Endothelial cell of umbilical vein (primary cell): Measurements from ENCODE around the gene LRRK1. TPM values are rescaled to one million over a fixed set of nuclear protein-coding genes. Genes with fewer than 3 reads are reported as not detected.

Source experiments
- BruUV-seq: library from RNA; stranded (reverse); fragments of 400-500 nt; replicated peaks from 2 replicates; lab custom pipeline; 2021; lab: Mats Ljungman, UMichigan
- CTCF ChIA-PET: fragments of 300-600, 350-600 bp; sonication (Branson Sonifier 250); formaldehyde crosslinking; loops from one replicate; lab custom pipeline; 2021; ENCODE audit warnings: antibody characterized with exemption, inconsistent platforms; lab: Charles Lee
- POLR2A ChIA-PET: fragments of 300-600, 350-600 bp; sonication (Branson Sonifier 250); formaldehyde crosslinking; loops from one replicate; lab custom pipeline; 2021; ENCODE audit warnings: antibody characterized with exemption, inconsistent platforms; lab: Charles Lee
- DNase-seq: peaks from one replicate; pipeline ENCODE4 v3.0.0-alpha.2; 2011; ENCODE audit warnings: low read depth, low spot score
- FAIRE-seq: peaks from 2 replicates; lab custom pipeline; 2011; peaks lifted over from hg19 to GRCh38; lab: Jason Lieb, UNC
- H2AFZ ChIP-seq: 2 replicates; pipeline ENCODE4 v1.6.0; 2012; ENCODE audit warnings: low read depth, low read length, control low read depth, inconsistent platforms
- H3K27ac ChIP-seq: 2 replicates; pipeline ENCODE4 v1.5.1; 2011; ENCODE audit warnings: low read depth, mild to moderate bottlenecking, control low read depth, low read length, moderate library complexity; ENCODE audit not compliant: insufficient read depth
- H3K27me3 ChIP-seq, 2 experiments: 2 replicates each; pipeline versions ENCODE4 v1.6.0 to v1.6.1; 2011; ENCODE audit warnings: low read length in 2 of 2, mixed read lengths in 1 of 2; ENCODE audit not compliant: control insufficient read depth in 2 of 2, insufficient read depth in 2 of 2
- H3K36me3 ChIP-seq, 2 experiments: 2 replicates in 1 of 2; 3 replicates in 1 of 2; pipeline ENCODE4 v1.5.1; 2011; ENCODE audit warnings: low read length in 2 of 2, mild to moderate bottlenecking in 1 of 2, moderate library complexity in 1 of 2; ENCODE audit not compliant: control insufficient read depth in 2 of 2, insufficient read depth in 2 of 2; ENCODE audit errors: extremely low read depth in 1 of 2
- H3K4me1 ChIP-seq: 3 replicates; pipeline ENCODE4 v1.5.1; 2011; ENCODE audit warnings: mild to moderate bottlenecking, low read length; ENCODE audit not compliant: control insufficient read depth, insufficient read depth; ENCODE audit errors: extremely low read depth
- H3K4me2 ChIP-seq: 2 replicates; pipeline ENCODE4 v1.6.1; 2011; ENCODE audit warnings: low read length, control low read depth, mixed read lengths; ENCODE audit not compliant: insufficient read depth
- H3K4me3 ChIP-seq, 3 experiments: fragments of 200-600 bp in 1 of 3; sonication (generic), shearing (Covaris generic) in 1 of 3; replicated peaks in 1 of 3; 2 replicates each; pipeline ENCODE4 v1.5.1; 2011 to 2016; ENCODE audit warnings: control low read depth in 3 of 3, low read length in 3 of 3, mild to moderate bottlenecking in 2 of 3, inconsistent platforms in 1 of 3, low read depth in 1 of 3, moderate library complexity in 1 of 3; ENCODE audit not compliant: insufficient read depth in 1 of 3
- H3K79me2 ChIP-seq: 2 replicates; pipeline ENCODE4 v1.6.0; 2012; ENCODE audit warnings: low read length, inconsistent platforms; ENCODE audit not compliant: control insufficient read depth, insufficient read depth
- H3K9ac ChIP-seq: replicated peaks from 2 replicates; pipeline ENCODE3; 2011; ENCODE audit warnings: low read length, control low read depth; ENCODE audit not compliant: insufficient read depth; ENCODE audit errors: extremely low read depth
- H3K9me1 ChIP-seq: replicated peaks from 3 replicates; pipeline ENCODE4 v1.6.0; 2011; ENCODE audit warnings: mild to moderate bottlenecking, low read length; ENCODE audit not compliant: control insufficient read depth, insufficient read depth; ENCODE audit errors: extremely low read depth
- H3K9me3 ChIP-seq: replicated peaks from 2 replicates; pipeline ENCODE4 v1.5.1; 2012; ENCODE audit warnings: low read length, inconsistent platforms; ENCODE audit not compliant: control insufficient read depth, insufficient read depth
- H4K20me1 ChIP-seq: replicated peaks from 2 replicates; pipeline ENCODE3; 2011; ENCODE audit warnings: mild to moderate bottlenecking, low read length; ENCODE audit not compliant: control insufficient read depth, insufficient read depth; ENCODE audit errors: extremely low read depth
- EZH2 ChIP-seq: IDR thresholded peaks from 2 replicates; pipeline ENCODE4 v1.6.1; 2012; ENCODE audit warnings: borderline replicate concordance, low read depth, mild to moderate bottlenecking, moderate library complexity, low read length, inconsistent platforms; ENCODE audit not compliant: severe bottlenecking
- FOS ChIP-seq: IDR thresholded peaks from 2 replicates; pipeline ENCODE4 v1.6.1; 2011; ENCODE audit warnings: mild to moderate bottlenecking, low read length, moderate library complexity, borderline replicate concordance; ENCODE audit not compliant: insufficient read depth
- GATA2 ChIP-seq: IDR thresholded peaks from 2 replicates; pipeline ENCODE4 v1.7.0; 2011; ENCODE audit warnings: low read depth, mild to moderate bottlenecking, moderate library complexity, mixed read lengths, low read length; ENCODE audit not compliant: insufficient read length, insufficient read depth
- JUN ChIP-seq: IDR thresholded peaks from 2 replicates; pipeline ENCODE4 v1.6.1; 2011; ENCODE audit warnings: borderline replicate concordance, low read depth; ENCODE audit not compliant: insufficient read length, insufficient read depth
- MAX ChIP-seq: IDR thresholded peaks from 2 replicates; pipeline ENCODE4 v1.6.1; 2011; ENCODE audit not compliant: insufficient read depth, insufficient read length
- MYC ChIP-seq: IDR thresholded peaks from one replicate; pipeline ENCODE4 v1.6.1; 2011; ENCODE audit warnings: mild to moderate bottlenecking, low read depth, low read length
- POLR2A ChIP-seq: IDR thresholded peaks from 2 replicates; pipeline ENCODE4 v1.6.1; 2012; ENCODE audit warnings: low read depth, mild to moderate bottlenecking, control low read depth, low read length
- POLR2AphosphoS5 ChIP-seq: IDR thresholded peaks from 2 replicates; pipeline ENCODE4 v1.6.1; 2012; ENCODE audit warnings: low read depth, mild to moderate bottlenecking, control low read depth, low read length, moderate library complexity; ENCODE audit not compliant: insufficient read depth
- dilution Hi-C: fragments of 300-500 bp; cut with MboI; formaldehyde crosslinking; loops from one replicate; pipeline ENCODE4 v1.15.0; 2019; ENCODE audit warnings: low sequenced_read_pairs; ENCODE audit not compliant: extremely low pct_ligation_motif_present
- intact Hi-C: fragments of 100-400 bp; cut with micrococcal nuclease; formaldehyde crosslinking; loops from one replicate; pipeline ENCODE4 v1.10.0; 2022
- polyA plus RNA-seq, 4 experiments: library from polyadenylated mRNA; depleted of rRNA in 3 of 4; stranded (reverse) in 3 of 4; unstranded in 1 of 4; fragments of >200 nt; gene quantifications; 2 replicates each; pipeline versions ENCODE4 v1.2.1 to v1.2.3, GENCODE V29; 2011 to 2012; ENCODE audit warnings: missing spikeins in 1 of 4
- total RNA-seq: library from RNA; stranded (reverse); gene quantifications from 2 replicates; pipeline ENCODE4 v1.2.3, GENCODE V29; 2021
- TF ChIP-seq, protein P1 (sequence below), 2 donors: IDR thresholded peaks; 1 replicate in 1 of 2; 2 replicates in 1 of 2; pipeline ENCODE4 v1.5.1; 2011; ENCODE audit warnings: low read length in 2 of 2, mild to moderate bottlenecking in 2 of 2, moderate library complexity in 2 of 2, control low read depth in 1 of 2, inconsistent platforms in 1 of 2, low read depth in 1 of 2; ENCODE audit not compliant: insufficient read depth in 1 of 2; ENCODE audit errors: extremely low read depth in 1 of 2

Gene LRRK1
- total and polyA plus RNA-seq, 2 donors (not counting 3 experiments of a cell fraction or from before 2014, with no cell fraction given): 11.0 to 22.1 TPM

GRCh38 chr15:101027920-101028319 lies 108.8 kb downstream of the LRRK1 start:
- ChIA-PET POLR2A (no interaction called here), CTCF (no interaction called here)
- H3K4me3 ChIP-seq: no peak overlapping the region
- no peak for DNase-seq
- no TSS peak for BruUV-seq
- H3K4me1 ChIP-seq: no peaks in the 10 kb centered on the region
- no peaks in the 10 kb centered on the region for H3K9me3 ChIP-seq
- H3K79me2 ChIP-seq: no peaks in the 10 kb centered on the region
- H3K27me3 ChIP-seq: no peaks in the 10 kb centered on the region
- H2AFZ ChIP-seq: no peak overlapping the region
- peaks cover 0 to 15% of the 10 kb centered on the region in 2 experiments for H3K36me3 ChIP-seq
- dilution Hi-C loops (no loop called here), intact Hi-C loops (no loop called here)
- H4K20me1 ChIP-seq: no peaks in the 10 kb centered on the region
- FAIRE-seq: no peak
- TF ChIP-seq MAX (no peak), POLR2AphosphoS5 (no peak), GATA2 (no peak), POLR2A (no peak), MYC (no peak), FOS (no peak), EZH2 (no peak), JUN (no peak)
- TF ChIP-seq, protein P1, sequence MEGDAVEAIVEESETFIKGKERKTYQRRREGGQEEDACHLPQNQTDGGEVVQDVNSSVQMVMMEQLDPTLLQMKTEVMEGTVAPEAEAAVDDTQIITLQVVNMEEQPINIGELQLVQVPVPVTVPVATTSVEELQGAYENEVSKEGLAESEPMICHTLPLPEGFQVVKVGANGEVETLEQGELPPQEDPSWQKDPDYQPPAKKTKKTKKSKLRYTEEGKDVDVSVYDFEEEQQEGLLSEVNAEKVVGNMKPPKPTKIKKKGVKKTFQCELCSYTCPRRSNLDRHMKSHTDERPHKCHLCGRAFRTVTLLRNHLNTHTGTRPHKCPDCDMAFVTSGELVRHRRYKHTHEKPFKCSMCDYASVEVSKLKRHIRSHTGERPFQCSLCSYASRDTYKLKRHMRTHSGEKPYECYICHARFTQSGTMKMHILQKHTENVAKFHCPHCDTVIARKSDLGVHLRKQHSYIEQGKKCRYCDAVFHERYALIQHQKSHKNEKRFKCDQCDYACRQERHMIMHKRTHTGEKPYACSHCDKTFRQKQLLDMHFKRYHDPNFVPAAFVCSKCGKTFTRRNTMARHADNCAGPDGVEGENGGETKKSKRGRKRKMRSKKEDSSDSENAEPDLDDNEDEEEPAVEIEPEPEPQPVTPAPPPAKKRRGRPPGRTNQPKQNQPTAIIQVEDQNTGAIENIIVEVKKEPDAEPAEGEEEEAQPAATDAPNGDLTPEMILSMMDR (IDR thresholded peaks at IDR 0.05; ENCODE audit: extremely low read depth in 1 of 2, insufficient read depth in 1 of 2, low read depth in 1 of 2, low read length in 2 of 2): no peak
- H3K27ac ChIP-seq: no peak overlapping the region
- H3K9me1 ChIP-seq: no peaks in the 10 kb centered on the region
- H3K9ac ChIP-seq: no peak overlapping the region
- H3K4me2 ChIP-seq: no peak overlapping the region
